Measurements from ENCODE around the gene MAEL. TPM values are rescaled to one million over a fixed set of nuclear protein-coding genes. Genes with fewer than 3 reads are reported as not detected.

MAEL gene
- total RNA-seq, 1 donor from 2014 or later: 0.11 TPM

- no peaks in the 10 kb centered on the region for H3K79me2 ChIP-seq (ENCODE audit: insufficient read depth, low read length)
- no peak overlapping the region for H3K27ac ChIP-seq (ENCODE audit: low read depth, low read length)
- Mint-ChIP-seq H3K4me3 (ENCODE audit: unreplicated experiment) (no peak overlapping the region), H3K27me3 (ENCODE audit: low read depth, unreplicated experiment) (peaks cover 9% of the 10 kb centered on the region), H3K27ac (ENCODE audit: unreplicated experiment) (no peak overlapping the region), H3K9me3 (ENCODE audit: unreplicated experiment) (no peaks in the 10 kb centered on the region), H3K36me3 (ENCODE audit: low read depth, unreplicated experiment) (no peaks in the 10 kb centered on the region), H3K4me1 (ENCODE audit: low read depth, unreplicated experiment) (peaks cover 9% of the 10 kb centered on the region)
- no peak for FAIRE-seq
- no peak overlapping the region for H3K9ac ChIP-seq (ENCODE audit: low read length)
- no peaks in the 10 kb centered on the region for H3K27me3 ChIP-seq (ENCODE audit: insufficient read depth, low read length)
- peak overlapping the region; percentile 70 for H3K4me2 ChIP-seq (ENCODE audit: low read length)
- TF ChIP-seq, protein P1, sequence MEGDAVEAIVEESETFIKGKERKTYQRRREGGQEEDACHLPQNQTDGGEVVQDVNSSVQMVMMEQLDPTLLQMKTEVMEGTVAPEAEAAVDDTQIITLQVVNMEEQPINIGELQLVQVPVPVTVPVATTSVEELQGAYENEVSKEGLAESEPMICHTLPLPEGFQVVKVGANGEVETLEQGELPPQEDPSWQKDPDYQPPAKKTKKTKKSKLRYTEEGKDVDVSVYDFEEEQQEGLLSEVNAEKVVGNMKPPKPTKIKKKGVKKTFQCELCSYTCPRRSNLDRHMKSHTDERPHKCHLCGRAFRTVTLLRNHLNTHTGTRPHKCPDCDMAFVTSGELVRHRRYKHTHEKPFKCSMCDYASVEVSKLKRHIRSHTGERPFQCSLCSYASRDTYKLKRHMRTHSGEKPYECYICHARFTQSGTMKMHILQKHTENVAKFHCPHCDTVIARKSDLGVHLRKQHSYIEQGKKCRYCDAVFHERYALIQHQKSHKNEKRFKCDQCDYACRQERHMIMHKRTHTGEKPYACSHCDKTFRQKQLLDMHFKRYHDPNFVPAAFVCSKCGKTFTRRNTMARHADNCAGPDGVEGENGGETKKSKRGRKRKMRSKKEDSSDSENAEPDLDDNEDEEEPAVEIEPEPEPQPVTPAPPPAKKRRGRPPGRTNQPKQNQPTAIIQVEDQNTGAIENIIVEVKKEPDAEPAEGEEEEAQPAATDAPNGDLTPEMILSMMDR (IDR thresholded peaks at IDR 0.05; ENCODE audit: insufficient read depth, low read depth, low read length): peak; percentile 99
- TF ChIP-seq EZH2 (IDR thresholded peaks at IDR 0.05; ENCODE audit: insufficient read depth, low read length): no peak
- peak; percentile 24 for DNase-seq (ENCODE audit: low read depth)
- no peak overlapping the region for H3K4me3 ChIP-seq (ENCODE audit: insufficient read depth, low read depth, low read length)
- no peaks in the 10 kb centered on the region for H3K9me3 ChIP-seq (ENCODE audit: insufficient read depth, low read depth, low read length)
- no peaks in the 10 kb centered on the region for H4K20me1 ChIP-seq (ENCODE audit: insufficient read depth, low read length)
- peak overlapping the region; percentile 66 for H2AFZ ChIP-seq (ENCODE audit: low read depth, low read length)
- H3K4me1 ChIP-seq (ENCODE audit: insufficient read depth, low read length): peaks cover 5% of the 10 kb centered on the region
- no peaks in the 10 kb centered on the region for H3K36me3 ChIP-seq (ENCODE audit: insufficient read depth, low read length)
These were observed 70.1 kb downstream of the MAEL start for GRCh38 chr1:167059045-167059808.

GRCh38 chr1:167059809-167060107 lies 70.7 kb downstream of the MAEL start:
- Mint-ChIP-seq H3K36me3 (ENCODE audit: low read depth, unreplicated experiment) (no peaks in the 10 kb centered on the region), H3K9me3 (ENCODE audit: unreplicated experiment) (no peaks in the 10 kb centered on the region), H3K27me3 (ENCODE audit: low read depth, unreplicated experiment) (peaks cover 8% of the 10 kb centered on the region), H3K4me3 (ENCODE audit: unreplicated experiment) (no peak overlapping the region), H3K27ac (ENCODE audit: unreplicated experiment) (no peak overlapping the region), H3K4me1 (ENCODE audit: low read depth, unreplicated experiment) (peaks cover 8% of the 10 kb centered on the region)
- Histone ChIP-seq H3K79me2 (ENCODE audit: insufficient read depth, low read length) (no peaks in the 10 kb centered on the region), H3K9ac (ENCODE audit: low read length) (no peak overlapping the region), H3K4me3 (ENCODE audit: insufficient read depth, low read depth, low read length) (no peak overlapping the region), H3K36me3 (ENCODE audit: insufficient read depth, low read length) (no peaks in the 10 kb centered on the region), H3K9me3 (ENCODE audit: insufficient read depth, low read depth, low read length) (no peaks in the 10 kb centered on the region), H3K4me2 (ENCODE audit: low read length) (peak overlapping the region; percentile 70), H4K20me1 (ENCODE audit: insufficient read depth, low read length) (no peaks in the 10 kb centered on the region), H3K4me1 (ENCODE audit: insufficient read depth, low read length) (peaks cover 5% of the 10 kb centered on the region), H3K27ac (ENCODE audit: low read depth, low read length) (no peak overlapping the region), H2AFZ (ENCODE audit: low read depth, low read length) (no peak overlapping the region), H3K27me3 (ENCODE audit: insufficient read depth, low read length) (no peaks in the 10 kb centered on the region)
- DNase-seq (ENCODE audit: low read depth): no peak
- TF ChIP-seq, protein P1 (IDR thresholded peaks at IDR 0.05; ENCODE audit: insufficient read depth, low read depth, low read length): no peak
- TF ChIP-seq EZH2 (IDR thresholded peaks at IDR 0.05; ENCODE audit: insufficient read depth, low read length): no peak
- FAIRE-seq: no peak

All from astrocyte (in vitro differentiated cells and primary cell).